GM18499 (cell line): ENCODE results near the gene CARHSP1.
"Not testable (repeated sequence)": the region's sequence is repeated elsewhere in the genome, so short reads cannot be mapped to it uniquely, and the experiment has no call there.

Experiments
- ATAC-seq: cut with Tn5 transposase; IDR thresholded peaks from one replicate; pipeline ENCODE4 v1.9.1; 2021; ENCODE audit warnings: moderate number of reproducible peaks; ENCODE audit not compliant: insufficient read depth, unreplicated experiment

Gene CARHSP1

DNA sequence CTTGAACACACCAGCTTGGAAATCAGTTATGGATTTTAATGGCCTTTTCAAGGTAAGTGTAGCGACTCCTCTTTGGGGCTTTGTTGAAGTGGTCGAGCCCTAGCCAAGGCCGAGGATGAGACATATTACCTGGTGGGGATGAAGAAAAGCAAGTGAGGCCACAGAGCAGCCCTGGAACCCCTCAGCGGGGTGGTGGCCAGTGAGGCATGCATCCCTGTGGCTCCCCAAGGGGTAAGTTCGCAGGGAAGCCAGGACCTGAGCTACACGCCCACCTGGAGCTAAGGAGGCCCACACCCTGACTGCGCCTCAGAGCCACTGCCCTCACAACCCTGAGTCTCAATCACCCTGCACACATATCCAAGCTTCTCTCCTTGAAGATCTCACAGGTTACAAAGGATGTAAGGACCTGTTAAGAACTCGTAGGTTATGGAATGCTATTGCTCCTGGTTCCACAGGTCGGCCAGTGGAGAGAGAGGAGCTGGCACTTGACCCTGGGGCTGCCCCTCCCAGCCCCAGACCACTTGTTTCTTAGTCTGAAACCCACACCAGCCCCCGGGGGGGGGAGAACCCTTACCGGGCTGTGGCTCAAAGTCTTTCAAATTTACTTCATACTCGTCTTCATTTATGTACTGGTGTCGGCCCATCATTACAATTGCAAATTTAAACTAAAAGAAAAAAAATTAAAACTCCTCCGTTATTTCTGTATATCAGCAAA, 25.3 kb upstream of the CARHSP1 start:
- no peak for ATAC-seq

DNA sequence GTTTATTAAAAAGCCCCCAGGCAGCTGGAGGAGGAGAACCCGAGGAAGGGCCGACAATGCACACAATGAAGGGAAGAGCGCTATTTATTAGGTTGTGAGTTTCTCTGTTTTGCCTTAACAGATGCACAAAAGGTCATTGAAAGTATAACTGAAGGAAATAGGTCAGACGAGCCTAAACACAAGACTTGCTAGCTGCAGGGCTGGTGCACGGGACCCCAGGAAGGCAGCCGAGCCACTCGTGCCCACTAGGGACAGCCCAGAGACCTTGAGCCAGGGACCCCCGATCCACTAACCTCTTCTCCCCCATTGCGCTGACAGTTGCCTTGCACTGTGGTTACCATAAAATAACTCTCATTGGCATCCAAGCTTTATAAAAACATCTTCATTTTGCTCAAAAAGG, 24.6 kb upstream of the CARHSP1 start:
- no peak for ATAC-seq

DNA sequence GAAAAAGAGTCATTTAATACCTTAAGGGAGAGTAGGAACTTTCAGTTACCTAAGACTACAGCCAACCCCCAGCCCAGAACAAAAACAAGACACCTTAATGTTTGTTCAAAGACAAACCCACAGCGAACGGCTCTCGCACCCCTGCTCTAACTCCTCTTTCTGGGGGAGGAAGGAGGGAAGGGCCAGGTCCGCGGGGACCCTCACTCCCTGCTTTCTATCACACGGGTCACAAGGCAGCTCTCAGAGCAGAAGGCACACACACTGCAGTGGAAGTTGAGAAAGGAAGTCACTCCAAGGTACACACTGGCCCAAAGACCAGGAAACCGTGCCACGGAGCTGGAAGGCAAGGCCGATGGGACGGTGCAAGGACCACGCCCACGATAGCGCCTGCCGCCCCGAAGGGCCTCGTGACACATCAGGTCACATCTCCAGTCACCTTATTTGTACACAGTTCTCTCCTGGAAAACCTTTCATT, 23.3 kb upstream of the CARHSP1 start:
- no peak for ATAC-seq

DNA sequence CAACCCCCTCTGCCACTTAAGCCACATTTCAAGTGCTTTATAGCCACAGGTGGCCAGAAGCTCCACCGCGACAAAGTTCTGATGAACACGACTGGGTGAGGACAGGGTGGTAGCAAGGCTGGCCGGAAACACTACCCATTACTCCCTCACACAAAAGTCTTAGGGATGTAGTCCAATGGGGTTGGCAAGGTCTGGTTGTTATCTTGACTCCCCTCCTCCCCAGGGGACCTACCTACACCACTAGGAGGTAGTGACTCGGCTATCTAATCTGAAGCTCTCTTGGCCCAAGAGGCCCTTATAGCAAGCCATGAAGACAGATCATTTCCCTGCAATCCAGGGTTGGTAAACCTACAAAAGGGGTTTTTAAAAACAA, 21.7 kb upstream of the CARHSP1 start:
- ATAC-seq: no peak

DNA sequence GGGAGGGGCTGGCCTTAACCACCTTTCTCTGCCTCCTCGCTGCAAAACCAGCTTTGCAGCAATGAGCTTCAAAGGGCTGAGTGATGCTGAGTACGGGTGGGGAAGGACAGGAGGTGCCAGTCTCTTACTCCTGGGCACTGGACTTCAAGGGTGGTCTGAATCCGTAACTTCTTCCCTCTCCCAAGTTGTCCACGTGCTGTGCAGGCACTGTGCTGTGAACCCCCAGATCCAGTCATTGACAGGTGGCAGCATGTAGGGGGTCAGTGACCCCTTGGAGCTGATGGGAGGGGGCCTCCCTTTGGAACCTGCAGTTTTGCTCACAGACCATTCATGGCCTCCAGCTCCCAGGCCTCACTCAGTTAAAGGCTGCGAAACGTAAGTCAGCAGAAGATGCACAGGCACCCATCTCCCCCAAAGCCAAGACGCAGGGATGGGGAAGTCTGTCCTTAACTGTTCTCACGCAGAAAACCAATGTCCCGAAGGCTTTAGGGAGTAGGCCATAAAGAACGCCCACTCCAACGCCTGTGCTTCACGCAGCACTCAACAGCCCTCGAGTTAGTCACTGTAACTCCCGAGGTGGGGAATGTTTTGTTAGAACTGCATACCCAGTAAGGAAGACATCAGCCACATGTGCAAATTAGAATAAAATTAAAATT, 21.2 kb upstream of the CARHSP1 start:
- ATAC-seq: no peak

DNA sequence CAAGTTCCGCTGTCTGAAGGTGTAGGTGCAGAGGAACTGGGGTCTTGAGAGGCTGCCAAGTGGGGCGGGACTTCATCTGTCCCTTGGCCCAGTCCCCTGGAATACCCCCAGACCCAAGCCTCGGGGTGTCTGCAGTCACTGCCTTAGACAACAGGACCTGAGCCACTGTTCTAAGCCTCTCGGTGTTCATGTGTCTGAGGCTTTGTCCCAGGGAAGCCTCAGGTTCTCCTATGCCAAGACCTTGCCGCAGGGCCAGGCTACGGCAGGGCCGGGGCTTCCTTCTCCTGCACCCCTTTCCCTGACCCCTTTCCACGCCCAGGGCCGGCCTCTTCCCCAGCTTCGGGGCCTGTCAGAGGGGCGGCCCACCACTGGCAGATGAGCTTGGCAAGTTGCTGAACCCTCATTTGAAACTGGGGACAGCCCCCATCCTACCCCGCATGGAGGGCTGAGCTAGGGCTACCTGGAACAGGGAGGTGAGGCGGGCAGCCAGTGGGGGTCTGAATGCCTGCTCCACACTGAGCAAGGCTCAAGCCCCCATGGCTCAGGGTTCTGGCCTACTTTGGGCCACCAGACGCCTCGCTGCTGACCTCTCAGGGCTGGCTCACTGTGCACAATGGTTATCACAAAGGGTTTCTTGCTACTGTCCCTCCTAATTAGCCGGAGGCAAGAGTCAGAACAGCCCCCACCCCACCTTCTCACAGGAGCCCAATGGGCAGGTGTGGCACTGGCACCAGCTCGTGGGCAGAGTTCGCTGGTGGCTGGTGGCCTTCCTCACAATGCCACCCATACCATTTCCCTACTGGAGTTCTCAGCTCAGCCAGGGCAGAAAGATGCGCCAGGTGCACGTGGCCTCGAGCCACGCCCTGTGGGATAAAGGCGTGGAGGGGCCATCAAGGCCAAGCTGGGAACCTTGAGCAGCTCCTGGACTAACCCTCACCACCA, 20.4 kb upstream of the CARHSP1 start:
- ATAC-seq: no peak

DNA sequence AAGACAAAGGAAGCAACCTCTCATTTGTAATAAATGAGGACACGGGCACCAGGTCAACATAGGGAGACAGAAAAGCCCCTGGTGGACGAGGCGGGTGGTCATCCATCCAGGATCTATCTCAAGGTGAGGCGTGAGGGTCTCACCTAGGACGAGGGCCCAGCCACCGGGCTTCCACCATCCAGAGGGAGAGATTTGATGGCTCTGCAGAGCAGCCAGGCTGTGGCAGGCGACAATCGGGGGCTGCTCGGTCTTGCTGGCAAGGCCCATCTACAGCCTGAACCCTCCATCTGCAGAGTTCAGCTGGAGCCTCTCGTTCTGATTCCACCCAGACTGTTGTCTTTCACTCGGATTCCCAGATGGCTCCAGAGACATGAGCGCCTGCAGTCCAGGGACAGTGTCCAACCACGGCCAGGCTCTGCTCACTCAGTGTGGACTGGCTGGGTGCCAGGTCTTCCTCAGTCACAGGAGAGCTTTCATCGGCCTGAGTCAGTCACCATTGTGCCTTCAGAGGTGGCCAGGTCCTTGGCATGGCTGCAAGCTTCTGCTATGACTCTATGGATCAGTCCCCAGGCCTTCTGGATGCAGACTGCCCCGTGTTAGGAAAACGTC, 19.2 kb upstream of the CARHSP1 start:
- ATAC-seq: no peak

DNA sequence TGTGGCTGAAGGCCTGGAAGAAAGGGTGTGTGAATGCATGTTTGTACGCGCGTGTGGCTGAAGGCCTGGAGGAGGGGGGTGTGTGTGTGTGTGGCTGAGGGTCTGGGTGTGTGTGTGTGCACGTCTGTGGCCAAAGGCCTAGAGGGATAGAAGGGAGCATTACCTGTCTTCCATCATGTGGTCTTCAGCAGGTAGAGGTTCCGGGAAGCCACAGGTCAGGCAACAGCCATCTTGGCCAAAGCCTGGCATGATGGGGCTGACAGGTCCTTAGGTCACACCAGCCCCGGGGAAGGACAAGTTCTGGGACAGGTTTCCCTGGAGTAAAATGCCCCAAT, 18.6 kb upstream of the CARHSP1 start:
- ATAC-seq: no peak

DNA sequence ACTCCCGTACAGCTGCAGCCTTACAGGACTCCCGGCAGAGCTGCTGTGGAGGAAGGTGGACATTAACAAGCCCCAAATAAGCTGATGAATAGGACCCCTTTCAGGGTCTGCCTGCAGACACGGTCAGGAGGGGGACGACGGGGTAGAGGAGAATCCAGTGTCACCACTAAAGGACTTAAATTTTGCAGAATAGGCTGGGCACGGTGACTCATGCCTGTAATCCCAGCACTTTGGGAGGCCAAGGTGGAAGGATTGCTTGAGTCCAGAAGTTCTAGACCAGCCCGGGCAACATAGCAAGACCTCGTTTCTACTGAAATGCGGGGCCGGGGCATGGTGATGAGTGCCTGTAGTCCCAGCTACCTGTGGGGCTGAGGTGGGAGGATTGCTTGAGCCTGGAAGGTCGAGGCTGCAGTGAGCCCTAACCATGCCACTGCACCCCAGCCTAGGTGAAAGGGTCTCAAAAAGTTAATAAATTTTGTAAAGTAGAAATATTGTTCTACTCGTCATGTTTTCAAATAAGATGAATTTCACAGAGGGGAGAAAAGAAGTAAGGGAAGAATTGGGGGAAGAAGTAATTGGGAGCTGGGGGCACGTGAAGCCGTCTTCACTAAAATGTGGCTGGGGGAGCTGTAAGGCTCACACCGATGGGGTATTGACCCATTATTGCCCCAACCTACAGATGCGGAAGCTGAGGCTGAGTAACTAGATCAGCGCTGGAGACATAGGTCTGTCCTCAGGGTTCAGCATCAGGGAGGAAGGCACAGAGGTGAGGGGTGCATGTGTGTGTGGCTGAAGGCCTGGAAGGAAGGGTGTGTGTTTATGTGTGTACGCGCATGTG, 18.0 kb upstream of the CARHSP1 start:
- ATAC-seq: no peak

DNA sequence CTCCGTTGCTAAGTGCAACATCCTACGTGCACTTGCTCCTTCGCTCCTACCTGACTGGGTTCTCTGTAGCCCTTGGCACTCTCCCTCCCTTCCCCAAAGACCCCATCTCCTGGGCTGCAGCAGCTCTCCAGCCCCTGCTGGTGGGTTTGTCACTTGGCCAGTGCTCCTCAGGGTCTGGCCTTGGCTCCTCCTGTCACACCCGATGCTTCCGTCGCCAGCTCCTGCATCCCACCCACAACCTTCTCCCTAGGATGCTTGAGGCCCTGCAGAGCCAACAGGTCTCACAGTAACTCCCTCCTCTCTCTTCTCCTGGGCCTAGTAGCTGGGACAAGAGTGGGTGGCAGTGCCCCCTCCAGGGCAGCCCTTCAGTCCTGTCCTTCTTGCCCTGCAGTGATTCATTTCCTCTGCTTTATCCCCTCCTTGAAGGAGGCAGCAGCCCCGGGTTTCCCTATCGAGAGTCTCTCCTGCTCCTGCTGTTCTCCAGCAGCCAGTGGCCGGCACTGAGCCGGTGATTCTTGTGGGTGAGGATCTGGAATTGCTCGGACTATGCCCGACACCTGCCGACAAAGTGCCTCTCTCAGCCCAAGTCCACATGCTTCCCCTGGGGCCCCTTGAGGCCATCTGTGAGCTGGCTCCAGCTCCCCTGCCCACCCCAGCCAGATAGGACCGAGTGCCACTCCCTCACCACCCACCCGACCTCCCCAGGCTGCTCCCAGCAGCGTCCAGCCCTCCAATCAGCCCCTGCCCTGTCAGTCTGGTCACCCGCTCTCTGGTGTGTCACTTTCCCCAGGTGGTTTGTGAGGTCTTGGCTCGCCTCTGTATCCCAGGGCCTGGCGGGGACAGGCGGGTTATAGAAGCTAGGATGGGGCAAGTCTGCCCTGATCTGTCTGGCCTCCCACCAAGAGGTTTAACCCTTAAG, 17.1 kb upstream of the CARHSP1 start:
- ATAC-seq: no peak

DNA sequence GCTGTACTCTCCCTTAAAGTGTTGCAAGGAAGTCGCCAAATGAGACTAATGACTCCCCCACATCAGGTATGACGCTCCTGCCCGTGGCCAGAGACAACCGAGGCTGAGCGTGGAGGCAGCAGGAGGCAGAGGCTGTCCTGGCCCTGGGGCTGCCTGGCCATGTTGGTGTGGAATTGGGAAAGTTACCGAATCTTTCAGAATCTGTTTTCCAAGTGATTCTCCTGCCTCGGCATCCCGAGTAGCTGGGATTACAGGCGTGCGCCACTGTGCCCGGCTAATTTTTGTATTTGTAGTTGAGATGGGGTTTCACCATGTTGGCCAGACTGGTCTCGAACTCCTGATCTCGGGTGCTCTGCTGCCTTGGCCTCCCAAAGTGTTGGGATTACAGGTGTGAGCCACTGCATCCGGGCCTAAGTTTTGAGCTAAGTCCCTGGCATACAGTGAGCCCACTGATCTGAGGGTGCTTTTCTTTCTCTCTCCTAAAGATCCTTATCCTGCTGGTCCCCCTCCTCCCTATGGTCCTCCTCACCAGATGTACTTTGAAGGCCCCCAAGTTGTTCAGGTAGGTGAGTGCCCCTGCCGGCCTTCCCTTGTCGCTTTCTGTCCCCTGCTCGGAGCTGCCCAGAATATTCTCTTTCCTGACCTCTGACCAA, 14.0 kb upstream of the CARHSP1 start:
- ATAC-seq: no peak

DNA sequence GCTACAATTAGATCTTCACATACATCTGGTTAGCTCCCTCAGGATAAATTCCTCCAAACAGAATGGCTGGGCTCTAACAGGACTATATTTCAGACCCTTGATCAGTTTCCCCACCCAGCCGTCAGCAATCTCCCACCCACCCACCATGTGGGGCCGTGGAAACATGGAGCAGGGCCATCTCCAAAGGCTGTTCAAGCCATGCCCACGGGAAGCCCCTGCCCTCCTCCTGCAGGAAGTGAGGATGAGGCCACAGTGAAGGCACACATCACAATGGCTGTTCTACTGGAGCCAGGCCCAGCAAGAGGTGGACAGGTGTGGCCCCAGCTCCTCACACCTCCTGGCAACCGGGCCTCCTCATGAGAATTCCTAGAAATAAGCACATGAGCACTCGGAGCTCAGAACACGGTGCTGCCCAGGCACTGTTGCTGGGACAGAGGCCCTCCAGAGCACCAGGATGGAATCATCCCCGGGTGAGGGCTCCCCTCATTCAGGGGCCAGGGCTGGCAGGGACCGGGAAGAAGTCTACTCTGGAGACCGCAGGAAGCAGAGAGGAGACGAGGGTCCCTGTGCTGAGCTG, 13.3 kb upstream of the CARHSP1 start, which contains the start of gene LITAFD:
TSS of gene LITAFD (plus strand) at position 311 of the 577 bp plus-strand sequence. CDS start 2,005 bp downstream, outside the sequence.
- no peak for ATAC-seq

DNA sequence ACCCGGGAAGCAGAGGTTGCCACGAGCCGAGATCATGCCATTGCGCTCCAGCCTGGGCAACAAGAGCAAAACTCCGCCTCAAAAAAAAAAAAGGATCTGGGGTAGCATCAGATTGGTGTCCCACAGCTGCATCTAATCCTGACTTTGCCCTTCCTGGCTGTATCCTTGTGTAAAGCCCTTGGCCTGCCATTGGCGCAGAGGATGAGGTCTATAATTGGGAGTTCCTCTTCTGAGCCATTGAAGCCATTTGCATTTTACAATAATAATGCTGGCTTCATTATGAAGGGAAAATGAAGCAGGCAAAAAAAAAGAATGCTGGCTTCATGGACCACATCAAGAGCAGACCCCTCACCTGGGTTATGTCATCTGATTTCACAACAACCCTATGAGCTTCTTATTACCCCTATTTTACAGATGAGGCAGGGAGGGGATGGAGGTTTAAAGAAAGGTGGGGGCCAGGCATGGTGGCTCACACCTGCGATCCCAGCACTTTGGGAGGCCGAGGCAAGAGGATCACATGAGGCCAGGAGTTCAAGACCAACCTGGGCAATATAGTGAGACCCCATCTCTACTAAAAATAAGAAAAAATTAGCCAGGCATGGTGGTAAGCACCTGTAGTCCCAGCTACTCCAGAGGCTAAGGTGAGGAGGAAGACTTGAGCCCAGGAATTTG, 12.2 kb upstream of the CARHSP1 start:
- no peak for ATAC-seq

DNA sequence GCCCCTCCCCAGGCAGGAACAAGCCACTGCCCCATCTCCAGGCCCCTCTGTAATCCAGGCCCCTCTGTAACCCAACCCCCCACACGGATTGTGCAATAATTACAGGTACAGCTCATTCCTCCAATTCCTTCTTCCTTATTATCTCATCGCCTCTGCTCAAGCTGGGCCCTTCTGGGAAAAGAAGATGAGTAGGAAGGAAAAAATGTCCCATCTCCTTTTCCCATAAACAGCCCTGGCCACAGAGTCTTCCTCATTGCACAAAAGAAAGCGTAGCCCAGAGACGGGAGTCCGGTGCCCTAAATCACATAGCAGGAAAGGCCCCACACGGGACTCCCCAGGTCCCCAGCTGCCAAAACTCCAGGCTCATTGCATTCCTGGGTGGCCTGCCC, 9.7 kb upstream of the CARHSP1 start:
- ATAC-seq: no peak

DNA sequence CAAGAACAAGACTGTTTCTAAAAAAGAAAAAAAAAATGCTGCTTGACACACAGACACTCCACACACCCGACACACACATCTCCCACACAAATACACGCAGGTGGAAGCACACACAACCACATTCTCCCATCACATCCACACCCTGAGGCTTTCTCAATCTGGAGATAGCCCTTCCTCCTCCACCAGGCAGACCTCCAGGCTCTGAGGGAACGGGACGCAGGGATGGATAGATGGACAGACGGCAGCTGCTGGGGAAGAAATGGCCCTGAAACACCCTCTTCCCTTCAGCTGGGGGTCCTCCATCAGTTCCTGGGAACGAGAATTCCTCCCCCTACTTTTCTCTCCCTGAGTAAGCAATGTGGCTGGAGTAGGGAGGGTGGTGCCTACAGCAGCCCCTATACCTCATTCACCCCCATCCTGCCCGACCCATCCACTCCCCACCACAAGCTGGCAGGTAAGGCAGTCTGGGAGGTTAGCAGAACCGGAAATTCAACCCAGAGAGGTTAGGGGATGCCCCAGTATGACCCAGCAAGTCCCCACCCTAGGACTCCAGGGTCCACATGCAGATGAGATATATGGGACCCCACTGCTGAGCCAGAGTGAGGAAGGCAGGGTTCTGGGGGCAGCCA, 9.2 kb upstream of the CARHSP1 start:
- ATAC-seq: no peak

DNA sequence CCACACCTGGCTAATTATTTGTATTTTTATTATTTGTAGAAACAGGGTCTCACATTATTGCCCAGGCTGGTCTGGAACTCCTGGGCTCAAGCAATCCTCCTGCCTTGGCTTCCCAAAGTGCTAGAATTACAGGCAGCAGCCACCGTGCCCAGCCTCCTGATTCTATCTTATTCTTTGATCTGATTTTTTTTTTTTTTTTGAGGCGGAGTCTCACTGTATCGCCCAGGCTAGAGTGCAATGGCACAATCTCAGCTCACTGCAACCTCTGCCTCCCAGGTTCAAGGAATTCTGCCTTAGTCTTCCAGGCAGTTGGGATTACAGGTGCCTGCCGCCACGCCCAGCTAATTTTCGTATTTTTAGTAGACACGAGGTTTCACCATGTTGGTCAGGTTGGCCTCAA, 6.5 kb upstream of the CARHSP1 start:
- not testable (repeated sequence) for ATAC-seq

DNA sequence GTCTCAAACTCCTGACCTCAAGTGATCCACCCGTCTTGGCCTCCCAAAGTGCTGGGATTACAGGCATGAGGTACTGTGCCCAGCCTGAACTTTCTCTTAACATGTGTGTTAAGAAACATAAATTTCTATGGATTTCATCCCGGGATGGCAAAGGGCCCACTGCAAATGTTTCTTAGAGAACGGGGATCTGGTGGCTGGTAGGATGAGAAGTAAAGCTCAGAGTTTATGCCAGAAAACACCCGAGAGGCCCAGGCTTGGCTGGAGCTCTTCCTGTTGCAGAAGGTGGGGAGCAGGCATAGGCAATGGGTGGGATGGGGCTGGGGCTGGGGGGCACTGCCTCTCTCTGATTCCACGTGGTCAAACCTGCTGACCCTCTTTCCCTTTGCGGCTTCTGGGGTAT, 5.6 kb upstream of the CARHSP1 start:
- no peak for ATAC-seq
